Mesenchymal stem cell (in vitro differentiated cells and primary cell): ENCODE measurements around the gene LCN6.

Source experiments
- DNase-seq: peaks from one replicate; pipeline ENCODE4 v3.0.0-alpha.2; 2013
- H2AFZ ChIP-seq: one replicate; pipeline ENCODE4 v1.6.1; 2013; ENCODE audit warnings: low read depth, mild to moderate bottlenecking, control low read depth, inconsistent platforms, low read length, moderate library complexity
- H2AK5ac ChIP-seq: 2 replicates; pipeline ENCODE4 v1.6.1; 2013; ENCODE audit warnings: low read length, moderate library complexity, mild to moderate bottlenecking, inconsistent platforms; ENCODE audit not compliant: severe bottlenecking
- H2BK120ac ChIP-seq: one replicate; pipeline ENCODE4 v1.6.1; 2013; ENCODE audit warnings: low read depth, mild to moderate bottlenecking, inconsistent platforms, low read length, moderate library complexity
- H2BK12ac ChIP-seq, 2 experiments: one replicate each; pipeline ENCODE4 v1.6.1; 2013; ENCODE audit warnings: inconsistent platforms in 2 of 2, low read length in 2 of 2, mild to moderate bottlenecking in 2 of 2, moderate library complexity in 2 of 2, control low read depth in 1 of 2
- H2BK15ac ChIP-seq: one replicate; pipeline ENCODE4 v1.6.1; 2013; ENCODE audit warnings: mild to moderate bottlenecking, low read depth, inconsistent platforms; ENCODE audit not compliant: poor library complexity, severe bottlenecking
- H2BK5ac ChIP-seq: 2 replicates; pipeline ENCODE4 v1.6.1; 2013; ENCODE audit warnings: low read depth, mild to moderate bottlenecking, low read length, control low read depth, inconsistent platforms; ENCODE audit not compliant: poor library complexity, severe bottlenecking
- H3K14ac ChIP-seq, 2 experiments: one replicate each; pipeline ENCODE4 v1.6.1; 2013; ENCODE audit warnings: inconsistent platforms in 2 of 2, low read length in 2 of 2, control low read depth in 1 of 2, mild to moderate bottlenecking in 1 of 2, moderate library complexity in 1 of 2
- H3K18ac ChIP-seq, 2 experiments: one replicate each; pipeline ENCODE4 v1.6.1; 2013; ENCODE audit warnings: inconsistent platforms in 2 of 2, low read length in 2 of 2, control low read depth in 1 of 2, low read depth in 1 of 2, mild to moderate bottlenecking in 1 of 2
- H3K23ac ChIP-seq, 2 experiments: one replicate each; pipeline ENCODE4 v1.6.1; 2013; ENCODE audit warnings: inconsistent platforms in 2 of 2, low read length in 2 of 2, mild to moderate bottlenecking in 2 of 2, moderate library complexity in 2 of 2, control low read depth in 1 of 2
- H3K27ac ChIP-seq: 2 replicates; pipeline ENCODE4 v1.5.1; 2013; ENCODE audit warnings: mild to moderate bottlenecking, moderate library complexity, low read length, control low read depth, inconsistent platforms; ENCODE audit not compliant: poor library complexity, severe bottlenecking
- H3K27me3 ChIP-seq, 2 experiments: 2 replicates each; pipeline versions ENCODE4 v1.6.1 to v1.7.0; 2013; ENCODE audit warnings: low read length in 2 of 2, mild to moderate bottlenecking in 2 of 2, moderate library complexity in 2 of 2, control low read depth in 1 of 2, inconsistent platforms in 1 of 2; ENCODE audit not compliant: control insufficient read depth in 1 of 2, insufficient read depth in 1 of 2
- H3K36me3 ChIP-seq, 2 experiments: 2 replicates each; pipeline versions ENCODE4 v1.6.1 to v1.7.0; 2013; ENCODE audit warnings: low read length in 2 of 2, control low read depth in 1 of 2, inconsistent platforms in 1 of 2, low read depth in 1 of 2, mild to moderate bottlenecking in 1 of 2; ENCODE audit not compliant: insufficient read depth in 2 of 2, control insufficient read depth in 1 of 2
- H3K4ac ChIP-seq, 2 experiments: one replicate each; pipeline ENCODE4 v1.6.1; 2013; ENCODE audit warnings: inconsistent platforms in 2 of 2, low read length in 2 of 2, mild to moderate bottlenecking in 2 of 2, moderate library complexity in 2 of 2, control low read depth in 1 of 2, low read depth in 1 of 2
- H3K4me1 ChIP-seq: 2 replicates; pipeline ENCODE4 v1.6.1; 2013; ENCODE audit warnings: low read depth, low read length, control low read depth; ENCODE audit not compliant: control insufficient read depth, insufficient read depth
- H3K4me2 ChIP-seq: 2 replicates; pipeline ENCODE4 v1.6.1; 2013; ENCODE audit warnings: low read length, mild to moderate bottlenecking, inconsistent platforms; ENCODE audit not compliant: poor library complexity, severe bottlenecking
- H3K4me3 ChIP-seq, 2 experiments: 2 replicates each; pipeline versions ENCODE4 v1.5.1 to v1.7.0; 2013; ENCODE audit warnings: low read length in 2 of 2, mild to moderate bottlenecking in 2 of 2, control low read depth in 1 of 2, low read depth in 1 of 2; ENCODE audit not compliant: insufficient read depth in 1 of 2
- H3K79me1 ChIP-seq: replicated peaks from 2 replicates; pipeline ENCODE4 v1.6.1; 2013; ENCODE audit warnings: mild to moderate bottlenecking, control low read depth, low read length, inconsistent platforms; ENCODE audit not compliant: poor library complexity, severe bottlenecking
- H3K9ac ChIP-seq: 2 replicates; pipeline ENCODE4 v1.7.0; 2013; ENCODE audit warnings: mild to moderate bottlenecking, low read length, moderate library complexity
- H3K9me3 ChIP-seq: 2 replicates; pipeline ENCODE4 v1.7.0; 2013; ENCODE audit warnings: mild to moderate bottlenecking, low read length; ENCODE audit not compliant: control insufficient read depth
- H4K8ac ChIP-seq: one replicate; pipeline ENCODE4 v1.6.1; 2013; ENCODE audit warnings: inconsistent platforms, mild to moderate bottlenecking, low read length, moderate library complexity
- H4K91ac ChIP-seq: one replicate; pipeline ENCODE4 v1.6.1; 2013; ENCODE audit warnings: mild to moderate bottlenecking, low read length, inconsistent platforms
- WGBS: methylation state at CpG from one replicate; pipeline ENCODE4 v1.1.7; 2013; ENCODE audit warnings: mixed read lengths; 5-methylcytosine and 5-hydroxymethylcytosine counted together

The LCN6 gene

DNA sequence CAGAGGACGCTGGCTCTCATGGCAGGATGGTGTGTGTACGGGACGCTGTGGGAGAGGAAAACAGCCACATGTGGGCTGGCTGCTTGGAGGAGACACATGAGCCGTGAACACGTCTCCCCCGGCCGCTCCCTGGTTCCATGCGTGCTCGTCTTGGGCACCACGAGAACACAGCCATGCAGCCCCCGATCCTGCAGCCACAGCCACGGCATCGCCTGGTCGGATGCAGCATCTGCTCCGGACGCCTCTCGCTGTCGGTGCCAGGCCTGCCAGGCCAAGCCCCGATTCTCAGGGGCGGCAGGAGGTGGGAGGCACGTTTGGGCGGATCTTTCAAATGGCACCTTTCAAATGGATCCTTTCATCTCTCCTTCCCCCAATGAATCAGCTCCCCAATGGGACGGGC is 8.8 kb downstream of the LCN6 start:
- no peak overlapping the region for H2AFZ ChIP-seq
- no peak overlapping the region for H3K4me2 ChIP-seq

GRCh38 chr9:136738960-136739359 is 9.4 kb downstream of the LCN6 start:
- no peak overlapping the region for H3K4me2 ChIP-seq
- no peak overlapping the region for H2BK120ac ChIP-seq
- H4K91ac ChIP-seq, result no peak overlapping the region
- H2AK5ac ChIP-seq, result no peak overlapping the region
- H3K14ac ChIP-seq, result no peak overlapping the region
- no peak overlapping the region for H3K4ac ChIP-seq
- peaks cover 56 to 68% of the 10 kb centered on the region in 2 experiments for H3K27me3 ChIP-seq
- no peak overlapping the region for H3K23ac ChIP-seq
- no peaks in the 10 kb centered on the region for H3K9me3 ChIP-seq
- peaks cover 2% of the 10 kb centered on the region for H3K4me1 ChIP-seq
- 94% methylated on average over 20 of the region's 20 CpGs for WGBS
- no peak overlapping the region for H2AFZ ChIP-seq
- H4K8ac ChIP-seq, result peak overlapping the region; percentile 42
- H2BK15ac ChIP-seq, result no peak overlapping the region
- peak overlapping the region in 1 of 2 experiments; percentile 25 for H3K4me3 ChIP-seq
- no peaks in the 10 kb centered on the region for H3K79me1 ChIP-seq
- no peak overlapping the region for H3K27ac ChIP-seq
- no peak for DNase-seq
- no peaks in the 10 kb centered on the region for H3K36me3 ChIP-seq
- no peak overlapping the region for H3K18ac ChIP-seq
- H2BK12ac ChIP-seq, result no peak overlapping the region
- H2BK5ac ChIP-seq, result no peak overlapping the region
- no peak overlapping the region for H3K9ac ChIP-seq

More for the DNA sequence above, 8.8 kb downstream of the LCN6 start:
- no peak overlapping the region for H3K4ac ChIP-seq
- no peak overlapping the region for H2BK5ac ChIP-seq
- no peak overlapping the region for H3K27ac ChIP-seq
- H3K9ac ChIP-seq, result no peak overlapping the region
- H3K27me3 ChIP-seq, result peaks cover 62 to 73% of the 10 kb centered on the region in 2 experiments
- no peak overlapping the region for H2BK120ac ChIP-seq
- H3K23ac ChIP-seq, result no peak overlapping the region
- H3K9me3 ChIP-seq, result no peaks in the 10 kb centered on the region
- H3K36me3 ChIP-seq, result no peaks in the 10 kb centered on the region
- no peak overlapping the region for H4K8ac ChIP-seq
- H3K14ac ChIP-seq, result no peak overlapping the region
- H3K79me1 ChIP-seq, result no peaks in the 10 kb centered on the region
- H2AK5ac ChIP-seq, result no peak overlapping the region
- no peak overlapping the region for H3K4me3 ChIP-seq
- no peak overlapping the region for H2BK15ac ChIP-seq
- DNase-seq, result no peak
- H3K18ac ChIP-seq, result no peak overlapping the region
- WGBS, result 90% methylated on average over 23 of the region's 23 CpGs
- peaks cover 2% of the 10 kb centered on the region for H3K4me1 ChIP-seq
- no peak overlapping the region for H4K91ac ChIP-seq
- H2BK12ac ChIP-seq, result no peak overlapping the region

DNA sequence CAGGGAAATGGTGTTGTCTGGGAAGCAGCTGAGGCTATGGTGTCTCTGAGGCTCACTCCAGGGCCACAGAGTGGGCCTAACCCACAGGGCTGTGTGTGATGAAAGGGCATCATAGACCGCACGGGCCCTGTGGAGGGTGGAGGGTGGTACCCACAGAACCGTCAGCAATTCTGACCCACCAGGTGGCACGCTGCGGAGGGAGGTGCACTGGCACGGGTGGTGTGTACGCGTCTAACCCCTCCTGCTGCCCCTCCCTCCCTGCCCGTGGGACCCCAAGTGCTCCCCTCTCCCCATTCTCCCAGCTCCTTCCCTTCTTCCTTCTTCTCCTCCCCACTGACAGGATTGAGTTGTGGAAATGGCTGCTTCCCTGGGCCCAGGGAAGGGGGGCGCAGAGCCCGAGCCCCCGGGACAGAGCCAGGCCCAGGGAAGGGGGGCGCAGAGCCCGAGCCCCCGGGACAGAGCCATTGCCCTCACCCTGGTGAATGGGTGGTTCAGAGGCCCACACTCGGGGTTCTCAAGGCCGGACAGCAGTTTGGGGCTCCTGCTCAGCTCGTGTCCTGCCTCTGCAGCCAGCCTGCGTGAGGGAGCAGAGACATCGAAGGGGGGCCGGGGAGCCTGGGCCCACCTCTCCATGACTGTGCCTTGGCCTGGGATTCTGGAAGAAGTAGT is 12.4 kb downstream of the LCN6 start:
- DNase-seq, result no peak
- Histone ChIP-seq H3K27ac (no peak overlapping the region), H3K79me1 (no peaks in the 10 kb centered on the region), H3K36me3 (peaks cover 0 to 3% of the 10 kb centered on the region in 2 experiments), H3K23ac (no peak overlapping the region), H3K18ac (no peak overlapping the region), H3K4ac (no peak overlapping the region), H2BK15ac (no peak overlapping the region), H2AFZ (no peak overlapping the region), H3K4me2 (no peak overlapping the region), H3K4me1 (no peaks in the 10 kb centered on the region), H3K9me3 (no peaks in the 10 kb centered on the region), H3K4me3 (no peak overlapping the region), H4K8ac (no peak overlapping the region), H4K91ac (no peak overlapping the region), H2BK120ac (no peak overlapping the region), H3K9ac (no peak overlapping the region), H2BK5ac (no peak overlapping the region), H2AK5ac (no peak overlapping the region), H3K27me3 (peaks cover 32 to 38% of the 10 kb centered on the region in 2 experiments), H2BK12ac (no peak overlapping the region), H3K14ac (no peak overlapping the region)
- WGBS, result 93% methylated on average over 18 of the region's 21 CpGs

DNA sequence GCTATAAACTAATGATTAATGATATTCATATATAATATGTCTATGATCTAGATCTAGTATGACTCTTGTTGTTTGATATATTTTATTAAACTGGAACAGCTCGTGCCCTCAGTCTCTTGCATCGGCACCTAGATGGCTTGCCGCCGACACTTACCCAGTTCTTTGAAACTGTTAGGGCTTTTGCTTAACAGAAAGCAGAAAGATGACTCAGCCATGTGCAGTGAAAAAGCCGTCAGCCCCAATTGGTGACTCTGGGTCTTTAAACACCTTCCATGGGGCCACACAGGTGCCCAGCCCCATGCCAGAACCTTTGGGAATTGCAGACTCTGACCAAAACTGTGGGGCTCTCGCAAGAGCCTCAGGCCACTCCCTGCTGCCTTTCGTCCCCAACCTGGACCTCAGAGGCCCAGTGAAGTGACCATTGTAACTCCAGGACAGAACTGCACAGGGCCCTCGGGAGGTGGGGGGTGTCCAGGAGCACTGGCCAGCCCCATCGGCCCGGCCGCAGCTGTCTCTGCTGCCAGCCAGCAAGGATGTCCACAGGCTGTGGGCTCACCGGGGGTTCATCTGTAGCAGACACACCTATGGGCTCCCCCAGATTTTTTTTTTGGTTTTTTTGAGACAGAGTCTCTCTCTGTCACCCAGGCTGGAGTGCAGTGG is 13.4 kb downstream of the LCN6 start:
- no peak overlapping the region for H4K8ac ChIP-seq
- H3K9ac ChIP-seq, result no peak overlapping the region
- no peak for DNase-seq
- H3K4ac ChIP-seq, result no peak overlapping the region
- no peak overlapping the region for H2BK15ac ChIP-seq
- no peaks in the 10 kb centered on the region for H3K4me1 ChIP-seq
- H3K14ac ChIP-seq, result no peak overlapping the region
- no peak overlapping the region for H2BK120ac ChIP-seq
- no peak overlapping the region for H2BK5ac ChIP-seq
- H3K4me3 ChIP-seq, result no peak overlapping the region
- H3K36me3 ChIP-seq, result peaks cover 0 to 3% of the 10 kb centered on the region in 2 experiments
- no peak overlapping the region for H3K27ac ChIP-seq
- H2BK12ac ChIP-seq, result no peak overlapping the region
- no peak overlapping the region for H3K4me2 ChIP-seq
- no peak overlapping the region for H4K91ac ChIP-seq
- H3K79me1 ChIP-seq, result peaks cover 2% of the 10 kb centered on the region
- no peak overlapping the region for H2AFZ ChIP-seq
- no peaks in the 10 kb centered on the region for H3K9me3 ChIP-seq
- H3K27me3 ChIP-seq, result peaks cover 24 to 28% of the 10 kb centered on the region in 2 experiments
- H3K18ac ChIP-seq, result no peak overlapping the region
- 80% methylated on average over 12 of the region's 12 CpGs for WGBS
- H3K23ac ChIP-seq, result no peak overlapping the region
- no peak overlapping the region for H2AK5ac ChIP-seq
